ENCODE results near the gene STARD13. TPM values are rescaled to one million over a fixed set of nuclear protein-coding genes. Genes with fewer than 3 reads are reported as not detected.

Gene STARD13
- total and polyA plus RNA-seq, 4 donors: 2.7 to 15.3 (median 5.7) TPM

DNA sequence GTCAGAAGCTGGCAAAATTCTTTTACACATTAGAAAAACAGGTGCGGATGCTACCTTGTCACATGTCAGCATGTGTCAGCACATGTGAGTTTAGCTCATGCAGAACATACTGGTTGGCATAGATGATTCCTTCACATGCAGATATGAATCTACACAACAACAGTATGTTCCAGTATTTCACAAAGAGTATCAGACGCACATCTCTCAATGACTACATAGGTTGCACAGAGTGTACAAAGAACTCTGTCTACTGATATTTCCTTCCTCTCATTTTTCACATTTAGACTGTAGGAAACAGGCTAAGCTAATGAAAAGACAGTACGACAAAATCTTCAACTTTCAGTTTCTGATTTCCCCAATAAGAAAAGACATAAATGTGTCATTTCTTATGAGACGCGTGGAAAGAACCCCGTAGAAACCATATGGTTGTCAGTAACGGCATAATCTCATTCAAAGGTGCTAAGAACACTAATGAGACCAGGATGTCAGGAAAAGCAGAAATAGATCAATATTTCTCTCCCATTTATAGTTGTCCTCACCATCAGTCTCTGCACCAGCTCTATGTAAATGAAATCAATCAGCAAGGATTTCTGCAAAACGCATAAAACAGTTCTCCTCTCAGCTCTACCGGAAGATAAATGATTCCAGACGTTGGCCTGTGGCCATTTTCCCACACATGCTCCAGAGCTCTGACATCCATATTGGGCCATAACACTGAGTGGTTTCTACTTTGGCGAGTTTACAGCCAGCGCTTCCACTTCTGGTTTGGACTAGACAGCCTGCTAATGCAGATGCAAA lies 81.2 kb downstream of the STARD13 start:
- DNase-seq (ENCODE audit: low spot score): no peak
- Histone ChIP-seq H3K27me3 (ENCODE audit: control insufficient read depth in 4 of 4, insufficient read depth in 4 of 4, low read length in 3 of 4) (no peaks in the 10 kb centered on the region), H3K4me3 (ENCODE audit: low read depth in 1 of 3, low read length in 3 of 3) (no peak overlapping the region), H3K9me3 (ENCODE audit: control insufficient read depth in 4 of 4, low read length in 3 of 4) (no peaks in the 10 kb centered on the region), H3K36me3 (ENCODE audit: control insufficient read depth in 4 of 4, insufficient read depth in 3 of 4, low read depth in 1 of 4, low read length in 3 of 4) (peaks cover 0 to 1% (median 0%) of the 10 kb centered on the region in 4 donors), H3K27ac (ENCODE audit: low read depth in 1 of 2, low read length in 2 of 2) (peak overlapping the region; percentile 36 to 48), H3K4me1 (ENCODE audit: control insufficient read depth in 4 of 4, insufficient read depth in 4 of 4, low read length in 3 of 4) (peaks cover 2 to 13% (median 4%) of the 10 kb centered on the region in 4 donors), H3K9ac (ENCODE audit: low read depth in 1 of 2, low read length in 2 of 2) (no peak overlapping the region)
- WGBS: 72% methylated on average over 12 of the region's 12 CpGs
- TF ChIP-seq SP1 (IDR thresholded peaks at IDR 0.05): peak; percentile 18
- TF ChIP-seq GABPA (IDR thresholded peaks at IDR 0.05 in 1 of 2, conservative IDR thresholded peaks at IDR 0.05 in 1 of 2): no peak

DNA sequence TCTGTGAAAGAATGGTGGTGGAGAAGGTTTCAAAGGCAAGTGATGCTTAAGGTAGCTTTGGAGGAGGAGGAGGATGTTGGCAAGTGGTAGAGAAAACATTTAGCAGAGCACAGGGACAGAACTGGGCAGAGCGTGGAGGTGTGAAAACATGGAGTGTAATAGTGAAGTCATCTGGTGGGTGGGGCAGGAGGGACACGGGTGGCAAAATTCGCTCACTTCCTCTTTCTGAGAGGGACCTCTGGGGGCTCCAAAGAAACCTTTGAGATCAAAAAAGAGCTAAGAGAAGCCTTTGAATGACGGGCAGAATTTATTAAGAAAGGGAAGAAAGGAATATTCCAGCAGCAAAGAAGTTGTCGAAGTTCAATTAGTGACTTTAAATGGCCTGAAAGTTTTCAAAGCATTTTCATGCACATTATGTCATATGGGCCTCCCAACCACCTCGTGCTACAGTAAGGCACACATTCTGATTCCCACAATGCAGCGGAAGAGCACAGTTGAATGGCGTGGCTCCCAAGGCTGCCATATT lies 82.8 kb downstream of the STARD13 start:
- no peaks in the 10 kb centered on the region for H3K9me3 ChIP-seq (ENCODE audit: control insufficient read depth in 4 of 4, low read length in 3 of 4)
- H3K27me3 ChIP-seq (ENCODE audit: control insufficient read depth in 4 of 4, insufficient read depth in 4 of 4, low read length in 3 of 4): no peaks in the 10 kb centered on the region
- no peak overlapping the region for H3K9ac ChIP-seq (ENCODE audit: low read depth in 1 of 2, low read length in 2 of 2)
- peaks cover 0 to 1% (median 0%) of the 10 kb centered on the region in 4 donors for H3K36me3 ChIP-seq (ENCODE audit: control insufficient read depth in 4 of 4, insufficient read depth in 3 of 4, low read depth in 1 of 4, low read length in 3 of 4)
- no peak overlapping the region for H3K27ac ChIP-seq (ENCODE audit: low read depth in 1 of 2, low read length in 2 of 2)
- WGBS: 91% methylated on average over 8 of the region's 8 CpGs
- no peak for DNase-seq (ENCODE audit: low spot score)
- H3K4me3 ChIP-seq (ENCODE audit: low read depth in 1 of 3, low read length in 3 of 3): no peak overlapping the region
- H3K4me1 ChIP-seq (ENCODE audit: control insufficient read depth in 4 of 4, insufficient read depth in 4 of 4, low read length in 3 of 4): peaks cover 1 to 8% (median 3%) of the 10 kb centered on the region in 4 donors
- TF ChIP-seq JUND (IDR thresholded peaks at IDR 0.05) (no peak), YY1 (IDR thresholded peaks at IDR 0.05) (no peak), RAD21 (IDR thresholded peaks at IDR 0.05) (no peak), RXRA (IDR thresholded peaks at IDR 0.05) (no peak), FOXA2 (IDR thresholded peaks at IDR 0.05) (no peak), GABPA (IDR thresholded peaks at IDR 0.05 in 1 of 2, conservative IDR thresholded peaks at IDR 0.05 in 1 of 2) (no peak), NR2F2 (IDR thresholded peaks at IDR 0.05) (no peak), EGR1 (IDR thresholded peaks at IDR 0.05; ENCODE audit: low read depth in 2 of 2) (no peak), SP1 (IDR thresholded peaks at IDR 0.05) (no peak), HNF4A (conservative IDR thresholded peaks at IDR 0.05) (no peak), FOXA1 (IDR thresholded peaks at IDR 0.05) (no peak), HNF4G (IDR thresholded peaks at IDR 0.05) (no peak), TAF1 (conservative IDR thresholded peaks at IDR 0.05) (no peak)
- TF ChIP-seq, protein P1, sequence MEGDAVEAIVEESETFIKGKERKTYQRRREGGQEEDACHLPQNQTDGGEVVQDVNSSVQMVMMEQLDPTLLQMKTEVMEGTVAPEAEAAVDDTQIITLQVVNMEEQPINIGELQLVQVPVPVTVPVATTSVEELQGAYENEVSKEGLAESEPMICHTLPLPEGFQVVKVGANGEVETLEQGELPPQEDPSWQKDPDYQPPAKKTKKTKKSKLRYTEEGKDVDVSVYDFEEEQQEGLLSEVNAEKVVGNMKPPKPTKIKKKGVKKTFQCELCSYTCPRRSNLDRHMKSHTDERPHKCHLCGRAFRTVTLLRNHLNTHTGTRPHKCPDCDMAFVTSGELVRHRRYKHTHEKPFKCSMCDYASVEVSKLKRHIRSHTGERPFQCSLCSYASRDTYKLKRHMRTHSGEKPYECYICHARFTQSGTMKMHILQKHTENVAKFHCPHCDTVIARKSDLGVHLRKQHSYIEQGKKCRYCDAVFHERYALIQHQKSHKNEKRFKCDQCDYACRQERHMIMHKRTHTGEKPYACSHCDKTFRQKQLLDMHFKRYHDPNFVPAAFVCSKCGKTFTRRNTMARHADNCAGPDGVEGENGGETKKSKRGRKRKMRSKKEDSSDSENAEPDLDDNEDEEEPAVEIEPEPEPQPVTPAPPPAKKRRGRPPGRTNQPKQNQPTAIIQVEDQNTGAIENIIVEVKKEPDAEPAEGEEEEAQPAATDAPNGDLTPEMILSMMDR (IDR thresholded peaks at IDR 0.05; ENCODE audit: low read depth, low read length, missing input control): no peak
- TF ChIP-seq, protein P2, sequence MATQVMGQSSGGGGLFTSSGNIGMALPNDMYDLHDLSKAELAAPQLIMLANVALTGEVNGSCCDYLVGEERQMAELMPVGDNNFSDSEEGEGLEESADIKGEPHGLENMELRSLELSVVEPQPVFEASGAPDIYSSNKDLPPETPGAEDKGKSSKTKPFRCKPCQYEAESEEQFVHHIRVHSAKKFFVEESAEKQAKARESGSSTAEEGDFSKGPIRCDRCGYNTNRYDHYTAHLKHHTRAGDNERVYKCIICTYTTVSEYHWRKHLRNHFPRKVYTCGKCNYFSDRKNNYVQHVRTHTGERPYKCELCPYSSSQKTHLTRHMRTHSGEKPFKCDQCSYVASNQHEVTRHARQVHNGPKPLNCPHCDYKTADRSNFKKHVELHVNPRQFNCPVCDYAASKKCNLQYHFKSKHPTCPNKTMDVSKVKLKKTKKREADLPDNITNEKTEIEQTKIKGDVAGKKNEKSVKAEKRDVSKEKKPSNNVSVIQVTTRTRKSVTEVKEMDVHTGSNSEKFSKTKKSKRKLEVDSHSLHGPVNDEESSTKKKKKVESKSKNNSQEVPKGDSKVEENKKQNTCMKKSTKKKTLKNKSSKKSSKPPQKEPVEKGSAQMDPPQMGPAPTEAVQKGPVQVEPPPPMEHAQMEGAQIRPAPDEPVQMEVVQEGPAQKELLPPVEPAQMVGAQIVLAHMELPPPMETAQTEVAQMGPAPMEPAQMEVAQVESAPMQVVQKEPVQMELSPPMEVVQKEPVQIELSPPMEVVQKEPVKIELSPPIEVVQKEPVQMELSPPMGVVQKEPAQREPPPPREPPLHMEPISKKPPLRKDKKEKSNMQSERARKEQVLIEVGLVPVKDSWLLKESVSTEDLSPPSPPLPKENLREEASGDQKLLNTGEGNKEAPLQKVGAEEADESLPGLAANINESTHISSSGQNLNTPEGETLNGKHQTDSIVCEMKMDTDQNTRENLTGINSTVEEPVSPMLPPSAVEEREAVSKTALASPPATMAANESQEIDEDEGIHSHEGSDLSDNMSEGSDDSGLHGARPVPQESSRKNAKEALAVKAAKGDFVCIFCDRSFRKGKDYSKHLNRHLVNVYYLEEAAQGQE (IDR thresholded peaks at IDR 0.05): no peak
- TF ChIP-seq, protein P3, sequence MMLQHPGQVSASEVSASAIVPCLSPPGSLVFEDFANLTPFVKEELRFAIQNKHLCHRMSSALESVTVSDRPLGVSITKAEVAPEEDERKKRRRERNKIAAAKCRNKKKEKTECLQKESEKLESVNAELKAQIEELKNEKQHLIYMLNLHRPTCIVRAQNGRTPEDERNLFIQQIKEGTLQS (IDR thresholded peaks at IDR 0.05): no peak
- TF ChIP-seq, protein P4, sequence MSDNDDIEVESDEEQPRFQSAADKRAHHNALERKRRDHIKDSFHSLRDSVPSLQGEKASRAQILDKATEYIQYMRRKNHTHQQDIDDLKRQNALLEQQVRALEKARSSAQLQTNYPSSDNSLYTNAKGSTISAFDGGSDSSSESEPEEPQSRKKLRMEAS (IDR thresholded peaks at IDR 0.05): no peak
- TF ChIP-seq, protein P5, sequence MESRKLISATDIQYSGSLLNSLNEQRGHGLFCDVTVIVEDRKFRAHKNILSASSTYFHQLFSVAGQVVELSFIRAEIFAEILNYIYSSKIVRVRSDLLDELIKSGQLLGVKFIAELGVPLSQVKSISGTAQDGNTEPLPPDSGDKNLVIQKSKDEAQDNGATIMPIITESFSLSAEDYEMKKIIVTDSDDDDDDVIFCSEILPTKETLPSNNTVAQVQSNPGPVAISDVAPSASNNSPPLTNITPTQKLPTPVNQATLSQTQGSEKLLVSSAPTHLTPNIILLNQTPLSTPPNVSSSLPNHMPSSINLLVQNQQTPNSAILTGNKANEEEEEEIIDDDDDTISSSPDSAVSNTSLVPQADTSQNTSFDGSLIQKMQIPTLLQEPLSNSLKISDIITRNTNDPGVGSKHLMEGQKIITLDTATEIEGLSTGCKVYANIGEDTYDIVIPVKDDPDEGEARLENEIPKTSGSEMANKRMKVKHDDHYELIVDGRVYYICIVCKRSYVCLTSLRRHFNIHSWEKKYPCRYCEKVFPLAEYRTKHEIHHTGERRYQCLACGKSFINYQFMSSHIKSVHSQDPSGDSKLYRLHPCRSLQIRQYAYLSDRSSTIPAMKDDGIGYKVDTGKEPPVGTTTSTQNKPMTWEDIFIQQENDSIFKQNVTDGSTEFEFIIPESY (IDR thresholded peaks at IDR 0.05): no peak

Data from liver (tissue), 9 donors.